HG03575 (cell line): ENCODE data around the gene TMEM213.

Source experiments
- ATAC-seq: cut with Tn5 transposase; IDR thresholded peaks from one replicate; pipeline ENCODE4 v1.9.1; 2021; ENCODE audit not compliant: unreplicated experiment, insufficient number of reproducible peaks, low FRiP score; ENCODE audit errors: extremely low read depth

Gene TMEM213

GRCh38 chr7:138832966-138833365, 35.2 kb downstream of the TMEM213 start:
- no peak for ATAC-seq

GRCh38 chr7:138833596-138833995, 35.8 kb downstream of the TMEM213 start:
- ATAC-seq = no peak

GRCh38 chr7:138834583-138834982, 36.8 kb downstream of the TMEM213 start:
- ATAC-seq = no peak

- no peak for ATAC-seq
Measured at GRCh38 chr7:138835087-138835486, 37.3 kb downstream of the TMEM213 start.

- ATAC-seq = no peak
Measured at GRCh38 chr7:138837627-138838026, 39.8 kb downstream of the TMEM213 start.

GRCh38 chr7:138838166-138838565, 40.4 kb downstream of the TMEM213 start:
- no peak for ATAC-seq

GRCh38 chr7:138842111-138842510, 44.3 kb downstream of the TMEM213 start:
- no peak for ATAC-seq

- no peak for ATAC-seq
Measured at GRCh38 chr7:138843632-138844580, 46.1 kb downstream of the TMEM213 start.

- no peak for ATAC-seq
Measured at GRCh38 chr7:138845711-138846110, 47.9 kb downstream of the TMEM213 start.

- ATAC-seq = no peak
Measured at GRCh38 chr7:138848056-138848980, 50.5 kb downstream of the TMEM213 start.

GRCh38 chr7:138849701-138850100, 51.9 kb downstream of the TMEM213 start:
- ATAC-seq = no peak

- no peak for ATAC-seq
Measured at GRCh38 chr7:138852469-138852868, 54.7 kb downstream of the TMEM213 start.

- no peak for ATAC-seq
Measured at GRCh38 chr7:138853448-138853847, 55.7 kb downstream of the TMEM213 start.

- no peak for ATAC-seq
Measured at GRCh38 chr7:138854115-138854645, 56.4 kb downstream of the TMEM213 start.

- no peak for ATAC-seq
Measured at GRCh38 chr7:138857728-138858127, 59.9 kb downstream of the TMEM213 start.

- ATAC-seq = no peak
Measured at GRCh38 chr7:138861051-138861450, 63.3 kb downstream of the TMEM213 start.

- no peak for ATAC-seq
Measured at GRCh38 chr7:138863931-138864330, 66.1 kb downstream of the TMEM213 start.

- no peak for ATAC-seq
Measured at GRCh38 chr7:138864667-138865066, 66.9 kb downstream of the TMEM213 start.

GRCh38 chr7:138865843-138866242, 68.0 kb downstream of the TMEM213 start:
- ATAC-seq = no peak
